ENCODE results near the gene PLK2. TPM values are rescaled to one million over a fixed set of nuclear protein-coding genes. Genes with fewer than 3 reads are reported as not detected.

PLK2 gene
- total RNA-seq, 4 donors from 2014 or later = 156 to 567 (median 328) TPM

DNA sequence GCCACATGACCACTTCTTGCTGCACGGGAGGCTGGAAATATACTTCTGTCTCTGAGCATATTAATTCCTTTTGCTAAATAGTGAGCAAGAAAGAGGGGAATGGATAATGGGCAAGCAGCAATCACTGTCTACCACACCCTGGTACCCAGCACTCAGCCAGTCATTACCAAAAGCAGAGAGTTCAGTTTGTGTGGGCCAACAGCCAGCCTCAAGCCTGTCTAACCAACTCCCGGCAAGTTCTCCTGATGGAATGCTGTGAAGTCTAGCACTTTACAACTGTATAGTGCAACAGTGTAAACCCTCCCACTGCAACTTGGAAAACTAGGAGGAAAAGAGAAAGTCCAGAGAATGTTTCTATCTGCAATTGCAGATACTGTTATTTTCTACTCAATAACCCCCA lies 47.8 kb downstream of the PLK2 start:
- Histone ChIP-seq H3K36me3 (no peaks in the 10 kb centered on the region), H3K9me3 (no peaks in the 10 kb centered on the region), H3K27me3 (no peaks in the 10 kb centered on the region), H3K4me1 (peaks cover 12% of the 10 kb centered on the region), H3K4me3 (no peak overlapping the region), H3K27ac (peak overlapping the region; percentile 26)
- no peak for DNase-seq (ENCODE audit: low spot score in 2 of 2)
- 39% methylated on average over 2 of the region's 2 CpGs for WGBS
- TF ChIP-seq POLR2AphosphoS5 (IDR thresholded peaks at IDR 0.05) (no peak), POLR2A (IDR thresholded peaks at IDR 0.05) (no peak), EP300 (IDR thresholded peaks at IDR 0.05) (no peak), CTCF (IDR thresholded peaks at IDR 0.05) (no peak)

GRCh38 chr5:58411372-58411771 lies 48.5 kb downstream of the PLK2 start:
- no peaks in the 10 kb centered on the region for H3K36me3 ChIP-seq
- peaks cover 15% of the 10 kb centered on the region for H3K4me1 ChIP-seq
- H3K27me3 ChIP-seq = no peaks in the 10 kb centered on the region
- no peaks in the 10 kb centered on the region for H3K9me3 ChIP-seq
- WGBS = 38% methylated on average over 1 of the region's 1 CpG
- no peak overlapping the region for H3K4me3 ChIP-seq
- no peak for DNase-seq (ENCODE audit: low spot score in 2 of 2)
- TF ChIP-seq CTCF (IDR thresholded peaks at IDR 0.05) = no peak
- TF ChIP-seq POLR2A (IDR thresholded peaks at IDR 0.05) = no peak
- TF ChIP-seq EP300 (IDR thresholded peaks at IDR 0.05) = no peak
- no peak for TF ChIP-seq POLR2AphosphoS5 (IDR thresholded peaks at IDR 0.05)
- H3K27ac ChIP-seq = peak overlapping the region; percentile 26

- DNase-seq (ENCODE audit: low spot score in 2 of 2) = no peak
- H3K9me3 ChIP-seq = no peaks in the 10 kb centered on the region
- no peak overlapping the region for H3K27ac ChIP-seq
- TF ChIP-seq POLR2A (IDR thresholded peaks at IDR 0.05) (no peak), EP300 (IDR thresholded peaks at IDR 0.05) (no peak), POLR2AphosphoS5 (IDR thresholded peaks at IDR 0.05) (no peak), CTCF (IDR thresholded peaks at IDR 0.05) (no peak)
- no peak overlapping the region for H3K4me3 ChIP-seq
- H3K36me3 ChIP-seq = no peaks in the 10 kb centered on the region
- 60% methylated on average over 2 of the region's 2 CpGs for WGBS
- H3K4me1 ChIP-seq = peaks cover 18% of the 10 kb centered on the region
- H3K27me3 ChIP-seq = no peaks in the 10 kb centered on the region
Measured at GRCh38 chr5:58410441-58410840, 49.4 kb downstream of the PLK2 start.

GRCh38 chr5:58407042-58407719 lies 52.7 kb downstream of the PLK2 start:
- Histone ChIP-seq H3K27me3 (no peaks in the 10 kb centered on the region), H3K27ac (no peak overlapping the region), H3K36me3 (no peaks in the 10 kb centered on the region), H3K4me1 (peaks cover 27% of the 10 kb centered on the region), H3K4me3 (no peak overlapping the region), H3K9me3 (no peaks in the 10 kb centered on the region)
- DNase-seq (ENCODE audit: low spot score in 2 of 2) = no peak
- 69% methylated on average over 1 of the region's 1 CpG for WGBS
- TF ChIP-seq POLR2A (IDR thresholded peaks at IDR 0.05) = no peak
- TF ChIP-seq CTCF (IDR thresholded peaks at IDR 0.05) = no peak
- TF ChIP-seq EP300 (IDR thresholded peaks at IDR 0.05) = no peak
- TF ChIP-seq POLR2AphosphoS5 (IDR thresholded peaks at IDR 0.05) = no peak

DNA sequence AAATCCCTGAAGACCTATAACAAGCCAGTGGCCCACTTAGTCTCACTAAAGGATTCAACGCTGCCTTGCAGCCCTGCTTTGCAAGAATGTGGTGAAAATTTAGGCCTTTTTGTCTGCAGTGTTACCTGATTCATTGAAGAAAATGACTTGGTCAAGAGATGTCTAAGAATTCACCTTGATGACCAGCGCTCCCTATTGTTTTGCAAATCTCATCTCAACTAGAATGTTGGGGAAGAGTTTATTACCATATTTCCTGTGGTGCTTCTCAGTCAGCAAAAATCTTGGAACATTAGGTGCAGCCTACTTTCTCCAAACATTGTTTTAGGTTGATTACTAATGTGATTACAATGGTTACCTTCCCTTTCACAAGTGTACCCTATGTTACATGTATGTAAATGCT lies 53.5 kb downstream of the PLK2 start:
- H3K4me1 ChIP-seq = peaks cover 21% of the 10 kb centered on the region
- TF ChIP-seq EP300 (IDR thresholded peaks at IDR 0.05) (no peak), POLR2A (IDR thresholded peaks at IDR 0.05) (no peak), POLR2AphosphoS5 (IDR thresholded peaks at IDR 0.05) (no peak), CTCF (IDR thresholded peaks at IDR 0.05) (no peak)
- H3K27me3 ChIP-seq = no peaks in the 10 kb centered on the region
- DNase-seq (ENCODE audit: low spot score in 2 of 2) = no peak
- H3K36me3 ChIP-seq = no peaks in the 10 kb centered on the region
- no peak overlapping the region for H3K4me3 ChIP-seq
- no peak overlapping the region for H3K27ac ChIP-seq
- 92% methylated on average over 2 of the region's 2 CpGs for WGBS
- no peaks in the 10 kb centered on the region for H3K9me3 ChIP-seq

Data from suprapubic skin (tissue), 4 donors.